ENCODE results near the gene NOP16.

The NOP16 gene

GRCh38 chr5:176342766-176343458 is 45.5 kb downstream of the NOP16 start:
- Histone ChIP-seq H3K4me3 (ENCODE audit: low read depth in 1 of 2, low read length in 2 of 2) (no peak overlapping the region), H3K27ac (ENCODE audit: low read depth, low read length) (no peak overlapping the region), H3K9ac (ENCODE audit: low read length) (no peak overlapping the region), H3K4me1 (ENCODE audit: insufficient read depth, low read length) (no peaks in the 10 kb centered on the region), H3K36me3 (ENCODE audit: insufficient read depth, low read length) (peaks cover 40% of the 10 kb centered on the region), H3K27me3 (ENCODE audit: control insufficient read depth in 1 of 2, insufficient read depth in 2 of 2, low read length in 2 of 2) (no peaks in the 10 kb centered on the region), H3K9me3 (ENCODE audit: low read length) (no peaks in the 10 kb centered on the region)

GRCh38 chr5:176342158-176342483 is 46.3 kb downstream of the NOP16 start:
- no peak overlapping the region for H3K9ac ChIP-seq (ENCODE audit: low read length)
- H3K27me3 ChIP-seq (ENCODE audit: control insufficient read depth in 1 of 2, insufficient read depth in 2 of 2, low read length in 2 of 2) = no peaks in the 10 kb centered on the region
- no peak overlapping the region for H3K27ac ChIP-seq (ENCODE audit: low read depth, low read length)
- H3K4me3 ChIP-seq (ENCODE audit: low read depth in 1 of 2, low read length in 2 of 2) = no peak overlapping the region
- H3K4me1 ChIP-seq (ENCODE audit: insufficient read depth, low read length) = no peaks in the 10 kb centered on the region
- peaks cover 38% of the 10 kb centered on the region for H3K36me3 ChIP-seq (ENCODE audit: insufficient read depth, low read length)
- no peaks in the 10 kb centered on the region for H3K9me3 ChIP-seq (ENCODE audit: low read length)

GRCh38 chr5:176341325-176342157 is 46.9 kb downstream of the NOP16 start:
- Histone ChIP-seq H3K9me3 (ENCODE audit: low read length) (no peaks in the 10 kb centered on the region), H3K36me3 (ENCODE audit: insufficient read depth, low read length) (peaks cover 38% of the 10 kb centered on the region), H3K9ac (ENCODE audit: low read length) (no peak overlapping the region), H3K4me3 (ENCODE audit: low read depth in 1 of 2, low read length in 2 of 2) (no peak overlapping the region), H3K4me1 (ENCODE audit: insufficient read depth, low read length) (no peaks in the 10 kb centered on the region), H3K27me3 (ENCODE audit: control insufficient read depth in 1 of 2, insufficient read depth in 2 of 2, low read length in 2 of 2) (no peaks in the 10 kb centered on the region), H3K27ac (ENCODE audit: low read depth, low read length) (no peak overlapping the region)

GRCh38 chr5:176339304-176339703 is 49.1 kb downstream of the NOP16 start:
- Histone ChIP-seq H3K36me3 (ENCODE audit: insufficient read depth, low read length) (peaks cover 29% of the 10 kb centered on the region), H3K9me3 (ENCODE audit: low read length) (no peaks in the 10 kb centered on the region), H3K4me1 (ENCODE audit: insufficient read depth, low read length) (no peaks in the 10 kb centered on the region), H3K27me3 (ENCODE audit: control insufficient read depth in 1 of 2, insufficient read depth in 2 of 2, low read length in 2 of 2) (no peaks in the 10 kb centered on the region), H3K9ac (ENCODE audit: low read length) (no peak overlapping the region), H3K4me3 (ENCODE audit: low read depth in 1 of 2, low read length in 2 of 2) (no peak overlapping the region), H3K27ac (ENCODE audit: low read depth, low read length) (no peak overlapping the region)

- no peak overlapping the region for H3K4me3 ChIP-seq (ENCODE audit: low read depth in 1 of 2, low read length in 2 of 2)
- no peak overlapping the region for H3K27ac ChIP-seq (ENCODE audit: low read depth, low read length)
- H3K4me1 ChIP-seq (ENCODE audit: insufficient read depth, low read length) = no peaks in the 10 kb centered on the region
- no peaks in the 10 kb centered on the region for H3K27me3 ChIP-seq (ENCODE audit: control insufficient read depth in 1 of 2, insufficient read depth in 2 of 2, low read length in 2 of 2)
- H3K36me3 ChIP-seq (ENCODE audit: insufficient read depth, low read length) = peaks cover 29% of the 10 kb centered on the region
- H3K9ac ChIP-seq (ENCODE audit: low read length) = no peak overlapping the region
- no peaks in the 10 kb centered on the region for H3K9me3 ChIP-seq (ENCODE audit: low read length)
These were observed 50.5 kb downstream of the NOP16 start for GRCh38 chr5:176337913-176338312.

- H3K4me1 ChIP-seq (ENCODE audit: insufficient read depth, low read length) = no peaks in the 10 kb centered on the region
- no peak overlapping the region for H3K27ac ChIP-seq (ENCODE audit: low read depth, low read length)
- H3K9ac ChIP-seq (ENCODE audit: low read length) = no peak overlapping the region
- H3K27me3 ChIP-seq (ENCODE audit: control insufficient read depth in 1 of 2, insufficient read depth in 2 of 2, low read length in 2 of 2) = no peaks in the 10 kb centered on the region
- no peak overlapping the region for H3K4me3 ChIP-seq (ENCODE audit: low read depth in 1 of 2, low read length in 2 of 2)
- peaks cover 25% of the 10 kb centered on the region for H3K36me3 ChIP-seq (ENCODE audit: insufficient read depth, low read length)
- H3K9me3 ChIP-seq (ENCODE audit: low read length) = no peaks in the 10 kb centered on the region
These were observed 54.2 kb downstream of the NOP16 start for GRCh38 chr5:176334031-176334770.

Data from muscle layer of colon (tissue), 2 donors.